ENCODE data around the gene CPT1C. TPM values are rescaled to one million over a fixed set of nuclear protein-coding genes. Genes with fewer than 3 reads are reported as not detected.

The CPT1C gene
- total and polyA plus RNA-seq, 10 donors: 5.2 to 17.0 (median 15.5) TPM

DNA sequence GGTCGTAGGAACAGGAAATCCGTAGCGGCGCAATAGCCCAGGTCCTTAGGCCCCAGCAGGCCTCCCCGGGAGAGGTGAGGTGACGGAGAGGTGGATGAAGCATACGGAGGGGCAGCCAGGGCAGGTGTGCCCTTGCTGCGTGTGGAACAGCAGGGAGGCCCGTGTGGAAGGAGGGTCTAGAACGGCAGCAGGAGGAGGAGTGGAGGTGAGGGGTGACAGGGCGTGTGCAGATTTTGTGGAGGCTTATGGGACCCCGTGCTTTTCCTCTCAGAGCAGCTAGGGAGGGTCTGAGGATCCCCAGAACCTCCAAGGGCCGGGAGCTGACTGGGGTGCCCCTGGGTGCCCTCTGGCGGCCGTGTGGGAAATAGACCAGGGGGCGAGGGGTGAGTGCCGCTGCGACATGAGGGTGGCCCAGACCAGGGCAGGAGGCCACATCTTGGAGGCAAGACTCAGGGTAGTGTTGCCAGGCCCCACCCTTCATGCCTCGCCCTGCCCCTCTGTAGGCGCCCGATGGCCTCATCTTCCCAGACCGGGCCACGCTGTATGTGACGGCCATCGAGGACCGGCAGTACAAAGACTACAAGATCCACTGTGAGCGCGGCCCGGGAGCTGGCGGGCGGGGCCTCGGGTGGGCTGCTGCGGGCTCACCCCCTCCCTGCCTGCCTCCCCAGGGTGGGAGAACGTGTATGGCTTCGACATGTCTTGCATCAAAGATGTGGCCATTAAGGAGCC is 6.5 kb upstream of the CPT1C start:
- TF ChIP-seq POLR2A (IDR thresholded peaks at IDR 0.05) (no peak), CTCF (IDR thresholded peaks at IDR 0.05 in 8 of 11, conservative IDR thresholded peaks at IDR 0.05 in 3 of 11) (peak in 10 of 11 experiments; percentile 3 to 59 (median 35)), POLR2AphosphoS5 (IDR thresholded peaks at IDR 0.05) (peak in 2 of 3 donors; percentile 34 to 58)
- Histone ChIP-seq H3K27ac (peak overlapping the region in 5 of 8 donors; percentile 73 to 83 (median 81)), H3K27me3 (replicated peaks in 1 of 7) (peaks cover 0 to 4% (median 0%) of the 10 kb centered on the region in 7 donors), H3K4me1 (peaks cover 20 to 81% (median 46%) of the 10 kb centered on the region in 6 donors), H3K36me3 (peaks cover 4 to 96% (median 61%) of the 10 kb centered on the region in 6 donors), H3K9me3 (no peaks in the 10 kb centered on the region), H3K4me3 (no peak overlapping the region)
- intact Hi-C loops (cut with DNase I; ENCODE audit: low total_unique reads): no loop called here
- 75 to 85% (median 85%) methylated on average over 30 to 35 of the region's 35 CpGs for WGBS, 5 donors
- DNase-seq: no peak

DNA sequence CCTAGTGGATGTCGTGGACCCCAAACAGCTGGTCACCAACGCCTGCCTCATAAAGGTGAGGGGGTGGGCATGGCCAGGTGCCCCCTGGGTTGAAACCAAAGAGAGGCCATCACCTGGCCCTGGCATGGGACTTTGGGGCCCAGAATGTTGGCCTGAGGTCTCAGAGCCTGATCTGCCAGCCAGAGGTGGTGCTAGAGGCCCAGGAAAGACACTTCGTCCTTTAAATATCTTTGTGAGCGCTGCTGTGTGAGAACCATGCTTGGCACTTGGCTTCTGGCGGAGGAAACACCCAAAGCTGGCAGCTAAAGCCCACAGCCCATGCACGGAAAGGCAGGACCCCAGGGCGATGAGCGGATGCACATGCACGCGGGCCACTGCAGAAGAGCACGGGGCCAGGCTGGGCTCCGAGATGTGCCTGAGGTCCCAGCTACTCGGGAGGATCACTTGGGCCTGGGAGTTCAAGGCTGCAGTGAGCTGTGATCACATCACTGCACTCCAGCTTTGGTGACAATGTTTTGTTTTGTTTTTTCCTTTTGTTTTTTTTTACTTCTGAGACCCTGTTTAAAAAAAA is 5.8 kb upstream of the CPT1C start:
- 71 to 86% (median 83%) methylated on average over 11 to 13 of the region's 13 CpGs for WGBS, 5 donors
- intact Hi-C loops (cut with DNase I; ENCODE audit: low total_unique reads): no loop called here
- Histone ChIP-seq H3K27ac (peak overlapping the region in 7 of 8 donors; percentile 9 to 83 (median 79)), H3K4me1 (peaks cover 19 to 81% (median 46%) of the 10 kb centered on the region in 6 donors), H3K27me3 (replicated peaks in 1 of 7) (peaks cover 0 to 11% (median 6%) of the 10 kb centered on the region in 7 donors), H3K9me3 (no peaks in the 10 kb centered on the region), H3K4me3 (no peak overlapping the region), H3K36me3 (peaks cover 4 to 90% (median 61%) of the 10 kb centered on the region in 6 donors)
- TF ChIP-seq CTCF (IDR thresholded peaks at IDR 0.05 in 8 of 11, conservative IDR thresholded peaks at IDR 0.05 in 3 of 11): no peak
- peak in 2 of 3 donors; percentile 19 to 65 for TF ChIP-seq POLR2AphosphoS5 (IDR thresholded peaks at IDR 0.05)
- DNase-seq: no peak

DNA sequence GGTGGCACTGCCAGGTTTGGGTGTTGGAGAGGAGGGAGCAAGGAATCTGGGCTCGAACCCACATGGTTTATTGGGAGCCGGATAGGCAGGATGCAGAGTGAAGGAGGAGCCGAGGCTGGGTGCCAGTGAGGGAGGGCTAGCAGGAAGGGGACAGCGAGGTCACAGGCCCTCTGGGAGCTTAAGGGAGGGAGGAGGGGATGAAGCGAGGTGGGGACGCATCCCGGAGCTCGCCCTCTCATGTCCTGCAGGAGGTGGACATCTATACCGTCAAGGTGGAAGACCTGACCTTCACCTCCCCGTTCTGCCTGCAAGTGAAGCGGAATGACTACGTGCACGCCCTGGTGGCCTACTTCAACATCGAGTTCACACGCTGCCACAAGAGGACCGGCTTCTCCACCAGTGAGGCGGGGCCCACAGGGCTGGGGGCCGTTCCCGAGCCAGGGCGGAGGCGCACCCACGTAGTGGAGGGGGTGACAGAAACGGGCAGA is 5.0 kb upstream of the CPT1C start:
- TF ChIP-seq POLR2AphosphoS5 (IDR thresholded peaks at IDR 0.05) (peak; percentile 67 to 83 (median 80)), CTCF (IDR thresholded peaks at IDR 0.05 in 8 of 11, conservative IDR thresholded peaks at IDR 0.05 in 3 of 11) (no peak)
- Histone ChIP-seq H3K27ac (peak overlapping the region in 7 of 8 donors; percentile 9 to 83 (median 79)), H3K4me1 (peaks cover 17 to 81% (median 45%) of the 10 kb centered on the region in 6 donors), H3K9me3 (no peaks in the 10 kb centered on the region), H3K4me3 (peak overlapping the region in 2 of 8 donors; percentile 2 to 72), H3K36me3 (peaks cover 4 to 82% (median 61%) of the 10 kb centered on the region in 6 donors), H3K27me3 (replicated peaks in 1 of 7) (peaks cover 0 to 19% (median 13%) of the 10 kb centered on the region in 7 donors)
- peak; percentile 84 for DNase-seq
- 59 to 76% (median 72%) methylated on average over 19 to 23 of the region's 23 CpGs for WGBS, 5 donors
- intact Hi-C loops (cut with DNase I; ENCODE audit: low total_unique reads): no loop called here

All from spleen (tissue), 11 donors.